Panc1 (cell line): Measurements from ENCODE around the gene AHRR. TPM values are rescaled to one million over a fixed set of nuclear protein-coding genes. Genes with fewer than 3 reads are reported as not detected.

Source experiments
- ATAC-seq: fragments of 200-7000 bp; cut with Tn5 transposase; 2 replicates; pipeline ENCODE4 v1.9.1; 2020; ENCODE audit warnings: mild to moderate bottlenecking, moderate library complexity
- BruUV-seq: library from RNA; stranded (reverse); fragments of 400-500 nt; replicated peaks from 2 replicates; lab custom pipeline; 2021; lab: Mats Ljungman, UMichigan
- CTCF ChIA-PET: fragments of 300-600 bp; sonication (Branson Sonifier 250); formaldehyde crosslinking; loops from one replicate; lab custom pipeline; 2022; ENCODE audit warnings: antibody characterized with exemption; lab: Charles Lee
- POLR2A ChIA-PET: fragments of 300-600 bp; sonication (Branson Sonifier 250); formaldehyde crosslinking; loops from one replicate; lab custom pipeline; 2022; ENCODE audit warnings: antibody characterized with exemption; lab: Charles Lee
- DNase-seq: peaks from one replicate; pipeline ENCODE4 v3.0.0-alpha.2; 2010; ENCODE audit warnings: low read depth, low spot score
- H3K27ac ChIP-seq: 2 replicates; pipeline ENCODE4 v1.5.1; 2011; ENCODE audit warnings: mild to moderate bottlenecking, low read length, inconsistent platforms
- H3K27me3 ChIP-seq: fragments of 200-500 bp; sonication (Bioruptor generic); 2 replicates; pipeline ENCODE4 v1.6.0; 2014; ENCODE audit warnings: low read length, inconsistent platforms; ENCODE audit not compliant: control insufficient read depth, insufficient read depth
- H3K36me3 ChIP-seq: fragments of 200-500 bp; sonication (Bioruptor generic); 2 replicates; pipeline ENCODE4 v1.5.1; 2014; ENCODE audit warnings: inconsistent platforms, mild to moderate bottlenecking, low read length, moderate library complexity; ENCODE audit not compliant: control insufficient read depth, insufficient read depth
- H3K4me1 ChIP-seq: 2 replicates; pipeline ENCODE4 v1.5.1; 2011; ENCODE audit warnings: inconsistent platforms, mild to moderate bottlenecking, low read length, moderate library complexity; ENCODE audit not compliant: control insufficient read depth, insufficient read depth
- H3K4me3 ChIP-seq, 2 experiments: 2 replicates each; pipeline ENCODE4 v1.5.1; 2011 to 2012; ENCODE audit warnings: low read depth in 2 of 2, low read length in 2 of 2, mild to moderate bottlenecking in 2 of 2, inconsistent platforms in 1 of 2, moderate library complexity in 1 of 2
- H3K9me3 ChIP-seq: fragments of 200-500 bp; sonication (Bioruptor generic); 2 replicates; pipeline ENCODE4 v1.5.1; 2014; ENCODE audit warnings: low read depth, mild to moderate bottlenecking, inconsistent platforms, low read length, moderate library complexity; ENCODE audit not compliant: control insufficient read depth, insufficient read depth
- POLR2AphosphoS5 ChIP-seq: IDR thresholded peaks from 2 replicates; pipeline ENCODE4 v1.6.1; 2012; ENCODE audit warnings: mild to moderate bottlenecking, low read depth, low read length, moderate library complexity
- SIN3A ChIP-seq: IDR thresholded peaks from 2 replicates; pipeline ENCODE4 v1.6.1; 2012; ENCODE audit warnings: low read depth, mild to moderate bottlenecking, low read length, moderate library complexity, borderline replicate concordance; ENCODE audit not compliant: insufficient read depth
- TCF7L2 ChIP-seq: IDR thresholded peaks from 2 replicates; pipeline ENCODE4 v1.6.1; 2011; ENCODE audit warnings: mild to moderate bottlenecking, low read depth, low read length, inconsistent platforms
- in situ Hi-C: cut with HindIII; loops from 2 replicates; pipeline ENCODE4 v1.10.0; 2016; ENCODE audit warnings: low sequenced_read_pairs, low pct_unique_long_range_greater_than_20kb
- intact Hi-C: fragments of 100-400 bp; cut with micrococcal nuclease; formaldehyde crosslinking; loops from one replicate; pipeline ENCODE4 v1.10.0; 2022; ENCODE audit not compliant: unreplicated experiment
- total RNA-seq: library from RNA; stranded (reverse); gene quantifications from one replicate; pipeline ENCODE4 v1.2.1, GENCODE V29; 2021; ENCODE audit not compliant: unreplicated experiment
- TF ChIP-seq, protein P1 (sequence below): fragments of 450-650 bp; IDR thresholded peaks from 2 replicates; pipeline ENCODE4 v1.5.1; 2017; ENCODE audit warnings: mild to moderate bottlenecking
- TF ChIP-seq, protein P2 (sequence below), 2 experiments: IDR thresholded peaks; 2 replicates each; pipeline ENCODE4 v1.6.1; 2011 to 2012; ENCODE audit warnings: low read depth in 2 of 2, control low read depth in 1 of 2, low read length in 1 of 2, mild to moderate bottlenecking in 1 of 2, moderate library complexity in 1 of 2; ENCODE audit not compliant: insufficient read depth in 1 of 2

Gene AHRR
- total RNA-seq, 1 experiment from 2014 or later = 23.6 TPM

DNA sequence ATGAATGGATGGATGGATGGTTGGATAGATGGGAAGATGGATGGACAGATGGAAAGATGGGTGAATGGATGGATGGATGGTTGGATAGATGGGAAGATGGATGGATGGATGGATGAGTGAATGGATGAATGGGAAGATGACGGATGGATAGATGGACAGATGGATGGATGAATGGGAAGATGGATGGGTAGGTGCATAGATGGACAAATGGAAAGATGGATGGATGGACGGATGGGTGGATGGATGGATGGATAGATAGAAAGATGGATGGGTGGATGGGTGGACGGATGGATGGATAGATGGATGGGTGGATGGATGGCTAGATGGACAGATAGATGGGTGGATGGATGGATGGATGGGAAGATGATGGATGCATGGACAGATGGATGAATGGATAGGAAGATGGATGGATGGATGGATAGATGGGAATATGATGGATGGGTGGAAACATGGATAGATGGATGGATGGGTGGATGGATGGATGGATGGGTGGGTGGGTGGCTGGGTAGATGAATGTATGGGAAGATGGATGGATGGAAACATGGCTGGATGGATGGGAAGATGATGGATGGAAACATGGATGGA is 105.0 kb downstream of the AHRR start:
- in situ Hi-C loops (no loop called here), intact Hi-C loops (no loop called here)
- BruUV-seq = no TSS peak
- no peaks in the 10 kb centered on the region for H3K4me1 ChIP-seq
- no peak overlapping the region for H3K27ac ChIP-seq
- H3K27me3 ChIP-seq = no peaks in the 10 kb centered on the region
- TF ChIP-seq, protein P1, sequence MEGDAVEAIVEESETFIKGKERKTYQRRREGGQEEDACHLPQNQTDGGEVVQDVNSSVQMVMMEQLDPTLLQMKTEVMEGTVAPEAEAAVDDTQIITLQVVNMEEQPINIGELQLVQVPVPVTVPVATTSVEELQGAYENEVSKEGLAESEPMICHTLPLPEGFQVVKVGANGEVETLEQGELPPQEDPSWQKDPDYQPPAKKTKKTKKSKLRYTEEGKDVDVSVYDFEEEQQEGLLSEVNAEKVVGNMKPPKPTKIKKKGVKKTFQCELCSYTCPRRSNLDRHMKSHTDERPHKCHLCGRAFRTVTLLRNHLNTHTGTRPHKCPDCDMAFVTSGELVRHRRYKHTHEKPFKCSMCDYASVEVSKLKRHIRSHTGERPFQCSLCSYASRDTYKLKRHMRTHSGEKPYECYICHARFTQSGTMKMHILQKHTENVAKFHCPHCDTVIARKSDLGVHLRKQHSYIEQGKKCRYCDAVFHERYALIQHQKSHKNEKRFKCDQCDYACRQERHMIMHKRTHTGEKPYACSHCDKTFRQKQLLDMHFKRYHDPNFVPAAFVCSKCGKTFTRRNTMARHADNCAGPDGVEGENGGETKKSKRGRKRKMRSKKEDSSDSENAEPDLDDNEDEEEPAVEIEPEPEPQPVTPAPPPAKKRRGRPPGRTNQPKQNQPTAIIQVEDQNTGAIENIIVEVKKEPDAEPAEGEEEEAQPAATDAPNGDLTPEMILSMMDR = no peak
- TF ChIP-seq POLR2AphosphoS5 (no peak), TCF7L2 (no peak), SIN3A (no peak)
- TF ChIP-seq, protein P2, sequence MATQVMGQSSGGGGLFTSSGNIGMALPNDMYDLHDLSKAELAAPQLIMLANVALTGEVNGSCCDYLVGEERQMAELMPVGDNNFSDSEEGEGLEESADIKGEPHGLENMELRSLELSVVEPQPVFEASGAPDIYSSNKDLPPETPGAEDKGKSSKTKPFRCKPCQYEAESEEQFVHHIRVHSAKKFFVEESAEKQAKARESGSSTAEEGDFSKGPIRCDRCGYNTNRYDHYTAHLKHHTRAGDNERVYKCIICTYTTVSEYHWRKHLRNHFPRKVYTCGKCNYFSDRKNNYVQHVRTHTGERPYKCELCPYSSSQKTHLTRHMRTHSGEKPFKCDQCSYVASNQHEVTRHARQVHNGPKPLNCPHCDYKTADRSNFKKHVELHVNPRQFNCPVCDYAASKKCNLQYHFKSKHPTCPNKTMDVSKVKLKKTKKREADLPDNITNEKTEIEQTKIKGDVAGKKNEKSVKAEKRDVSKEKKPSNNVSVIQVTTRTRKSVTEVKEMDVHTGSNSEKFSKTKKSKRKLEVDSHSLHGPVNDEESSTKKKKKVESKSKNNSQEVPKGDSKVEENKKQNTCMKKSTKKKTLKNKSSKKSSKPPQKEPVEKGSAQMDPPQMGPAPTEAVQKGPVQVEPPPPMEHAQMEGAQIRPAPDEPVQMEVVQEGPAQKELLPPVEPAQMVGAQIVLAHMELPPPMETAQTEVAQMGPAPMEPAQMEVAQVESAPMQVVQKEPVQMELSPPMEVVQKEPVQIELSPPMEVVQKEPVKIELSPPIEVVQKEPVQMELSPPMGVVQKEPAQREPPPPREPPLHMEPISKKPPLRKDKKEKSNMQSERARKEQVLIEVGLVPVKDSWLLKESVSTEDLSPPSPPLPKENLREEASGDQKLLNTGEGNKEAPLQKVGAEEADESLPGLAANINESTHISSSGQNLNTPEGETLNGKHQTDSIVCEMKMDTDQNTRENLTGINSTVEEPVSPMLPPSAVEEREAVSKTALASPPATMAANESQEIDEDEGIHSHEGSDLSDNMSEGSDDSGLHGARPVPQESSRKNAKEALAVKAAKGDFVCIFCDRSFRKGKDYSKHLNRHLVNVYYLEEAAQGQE (IDR thresholded peaks at IDR 0.05; ENCODE audit: insufficient read depth in 1 of 2, low read depth in 2 of 2, low read length in 1 of 2) = no peak
- no peak for ATAC-seq
- no peak overlapping the region for H3K4me3 ChIP-seq
- no peak for DNase-seq
- H3K9me3 ChIP-seq = no peaks in the 10 kb centered on the region
- no peaks in the 10 kb centered on the region for H3K36me3 ChIP-seq
- CTCF ChIA-PET = no interaction called here
- POLR2A ChIA-PET = no interaction called here

DNA sequence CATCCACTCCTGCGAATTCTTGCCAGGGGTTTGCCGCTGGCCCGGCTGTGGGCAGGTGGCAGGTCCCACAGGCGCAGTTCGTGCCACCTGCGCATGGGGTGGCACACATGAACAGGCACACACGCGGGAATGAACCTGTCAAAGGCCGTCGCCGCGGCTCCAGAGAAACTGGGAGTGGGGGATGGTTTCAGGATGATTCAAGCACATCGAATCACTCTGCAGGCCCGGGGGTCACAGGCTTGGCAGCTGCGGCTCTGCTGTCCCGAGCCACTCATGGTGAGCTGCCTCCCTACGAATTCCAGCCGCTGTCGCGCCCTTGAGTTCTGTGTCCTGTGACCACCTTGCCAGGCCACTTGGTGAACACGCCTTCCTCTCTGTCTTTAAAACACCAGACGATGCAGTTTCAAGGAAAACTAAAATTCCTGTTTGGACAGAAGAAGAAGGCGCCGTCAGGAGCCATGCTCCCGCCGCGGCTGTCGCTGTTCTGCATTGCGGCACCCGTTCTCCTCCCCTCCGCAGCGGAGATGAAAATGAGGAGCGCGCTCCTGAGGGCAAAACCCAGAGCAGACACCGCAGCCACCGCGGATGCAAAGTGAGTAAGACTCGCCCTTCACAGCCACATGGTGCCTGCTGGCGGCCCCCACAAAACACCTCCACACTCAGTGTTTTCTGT is 106.0 kb downstream of the AHRR start:
- no peaks in the 10 kb centered on the region for H3K9me3 ChIP-seq
- intact Hi-C loops (no loop called here), in situ Hi-C loops (no loop called here)
- no peak overlapping the region for H3K4me3 ChIP-seq
- CTCF ChIA-PET = no interaction called here
- ATAC-seq = no peak
- DNase-seq = no peak
- H3K4me1 ChIP-seq = no peaks in the 10 kb centered on the region
- H3K27me3 ChIP-seq = no peaks in the 10 kb centered on the region
- TF ChIP-seq TCF7L2 (no peak), SIN3A (no peak), POLR2AphosphoS5 (no peak)
- TF ChIP-seq, protein P2 (IDR thresholded peaks at IDR 0.05; ENCODE audit: insufficient read depth in 1 of 2, low read depth in 2 of 2, low read length in 1 of 2) = no peak
- TF ChIP-seq, protein P1 = no peak
- no TSS peak for BruUV-seq
- no peaks in the 10 kb centered on the region for H3K36me3 ChIP-seq
- H3K27ac ChIP-seq = no peak overlapping the region
- POLR2A ChIA-PET = no interaction called here
